ENCODE data around the gene VWA8.
A peak's percentile ranks its signal among the peaks of the same experiment; 100 is the strongest.
"Not testable (repeated sequence)": the region's sequence is repeated elsewhere in the genome, so short reads cannot be mapped to it uniquely, and the experiment has no call there.

The VWA8 gene

GRCh38 chr13:41969072-41969471 lies 8.2 kb upstream of the VWA8 start:
- no peak for DNase-seq (ENCODE audit: low read depth in 4 of 4, low spot score in 1 of 4)

- no peak for DNase-seq (ENCODE audit: low read depth in 4 of 4, low spot score in 1 of 4)
Observed at GRCh38 chr13:41966671-41967070, 5.8 kb upstream of the VWA8 start.

DNA sequence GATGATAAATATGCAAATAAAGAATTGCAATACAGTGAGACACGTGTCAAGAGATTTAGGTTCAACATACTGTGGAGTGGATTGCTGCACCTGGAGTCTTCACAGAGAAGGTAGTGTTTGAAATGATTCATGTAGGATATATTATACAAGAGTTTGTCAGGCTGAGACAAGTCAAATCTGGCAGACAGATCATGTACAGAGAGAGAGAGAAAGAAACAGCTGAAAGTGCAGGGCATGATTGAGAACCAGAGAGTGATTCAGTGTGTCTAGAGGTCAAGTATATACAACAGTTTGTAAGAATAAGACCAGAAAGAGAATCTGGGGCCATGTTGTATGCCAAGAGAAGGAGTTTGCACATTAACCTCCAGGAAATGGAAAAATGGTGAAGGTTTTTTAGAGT lies 2.1 kb upstream of the VWA8 start:
- DNase-seq (ENCODE audit: low read depth in 4 of 4, low spot score in 1 of 4): no peak

GRCh38 chr13:41961466-41961760 lies 504 bp upstream of the VWA8 start:
- DNase-seq (ENCODE audit: low read depth in 4 of 4, low spot score in 1 of 4): no peak

DNA sequence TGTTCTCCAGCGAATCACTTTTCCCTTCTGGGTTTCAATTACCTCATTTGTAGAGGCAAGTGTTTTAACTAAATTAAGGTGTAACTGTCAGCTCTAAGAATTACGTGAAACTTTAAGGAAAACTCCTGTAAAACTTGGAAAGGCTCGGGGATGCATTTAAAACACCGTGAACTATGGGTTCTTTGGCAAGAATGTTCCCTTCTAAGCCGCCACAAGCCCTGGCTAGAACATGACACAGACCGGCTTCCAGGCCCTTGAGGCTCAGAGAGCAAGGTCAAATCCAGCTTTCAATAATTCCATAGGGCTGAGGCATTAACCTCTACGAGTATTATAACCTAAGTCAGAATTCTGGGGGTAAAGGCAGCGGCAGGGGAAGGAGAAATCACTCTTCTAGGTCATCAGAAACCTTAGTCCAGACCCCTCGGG lies 685 bp downstream of the VWA8 start:
- peak in 1 of 4 experiments; percentile 4 for DNase-seq (ENCODE audit: low read depth in 4 of 4, low spot score in 1 of 4)

DNA sequence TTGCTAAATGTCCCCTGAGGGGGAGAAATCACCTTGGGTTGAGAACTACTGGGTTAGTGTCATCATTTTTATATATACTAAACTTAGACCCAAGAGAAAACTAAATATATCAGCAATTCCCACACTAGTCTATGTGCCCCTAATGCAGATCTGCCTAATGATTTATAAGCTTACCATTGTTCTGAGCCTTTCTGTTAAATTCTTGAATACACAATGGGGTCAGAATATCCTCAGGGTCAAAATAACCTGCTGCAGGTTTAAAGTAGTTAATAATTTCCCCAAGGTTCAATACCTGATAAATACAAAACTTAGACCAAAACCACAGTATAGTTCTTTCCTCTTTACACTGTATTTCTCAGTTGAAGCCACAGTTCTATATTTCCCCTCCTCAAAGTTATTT lies 4.6 kb downstream of the VWA8 start:
- DNase-seq (ENCODE audit: low read depth in 4 of 4, low spot score in 1 of 4): no peak

DNA sequence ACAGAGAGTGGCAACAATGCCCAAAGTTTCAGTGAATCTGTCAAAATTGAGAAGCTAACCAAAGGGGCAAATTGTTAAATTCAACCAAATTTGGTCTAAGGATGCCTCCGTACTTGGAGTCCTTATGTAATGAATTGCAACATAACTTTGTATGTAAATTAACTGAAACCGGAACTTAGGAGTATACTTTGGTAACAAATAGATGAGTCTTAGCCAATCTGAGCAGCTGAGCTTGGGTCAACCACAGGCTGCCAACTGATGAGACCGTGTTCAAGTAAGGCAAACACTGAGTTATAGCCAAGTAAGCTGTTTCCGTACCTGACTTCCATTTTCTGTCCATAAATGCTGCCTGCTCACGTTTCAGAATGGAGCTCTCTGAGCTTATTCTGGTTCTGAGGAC lies 5.3 kb downstream of the VWA8 start:
- DNase-seq (ENCODE audit: low read depth in 4 of 4, low spot score in 1 of 4): no peak

DNA sequence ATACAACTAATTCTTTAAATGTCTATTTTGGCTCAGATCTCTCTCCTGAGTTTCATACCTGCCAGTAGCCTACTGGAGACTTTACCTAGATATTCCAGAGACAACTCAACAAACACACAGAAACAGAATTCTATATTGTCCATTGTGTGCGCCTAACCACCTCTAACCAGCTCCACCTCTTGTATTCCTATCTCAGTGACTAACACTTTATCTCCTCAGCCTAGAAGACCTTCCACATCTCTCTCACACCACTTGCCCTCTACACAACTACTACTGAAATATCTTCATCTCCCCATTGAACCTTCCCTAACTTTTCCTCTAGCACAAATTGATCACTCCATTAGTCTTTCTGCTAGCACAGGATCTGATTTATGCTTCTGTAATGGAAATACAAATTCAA lies 6.7 kb downstream of the VWA8 start:
- no peak for DNase-seq (ENCODE audit: low read depth in 4 of 4, low spot score in 1 of 4)

GRCh38 chr13:41952749-41953148 lies 8.2 kb downstream of the VWA8 start:
- no peak for DNase-seq (ENCODE audit: low read depth in 4 of 4, low spot score in 1 of 4)

DNA sequence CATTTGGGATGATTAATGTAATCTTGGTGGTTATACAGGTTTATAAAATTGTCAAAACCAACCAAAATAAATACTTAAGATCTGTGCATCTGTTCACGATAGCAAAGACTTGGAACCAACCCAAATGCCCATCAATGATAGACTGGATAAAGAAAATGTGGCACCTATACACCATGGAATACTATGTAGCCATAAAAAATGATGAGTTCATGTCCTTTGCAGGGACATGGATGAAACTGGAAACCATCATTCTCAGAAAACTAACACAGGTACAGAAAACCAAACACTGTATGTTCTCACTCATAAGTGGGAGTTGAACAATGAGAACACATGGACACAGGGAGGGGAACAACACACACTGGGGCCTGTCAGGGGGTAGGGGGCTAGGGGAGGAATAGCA lies 11.8 kb downstream of the VWA8 start:
- DNase-seq (ENCODE audit: low read depth in 4 of 4, low spot score in 1 of 4): not testable (repeated sequence)

DNA sequence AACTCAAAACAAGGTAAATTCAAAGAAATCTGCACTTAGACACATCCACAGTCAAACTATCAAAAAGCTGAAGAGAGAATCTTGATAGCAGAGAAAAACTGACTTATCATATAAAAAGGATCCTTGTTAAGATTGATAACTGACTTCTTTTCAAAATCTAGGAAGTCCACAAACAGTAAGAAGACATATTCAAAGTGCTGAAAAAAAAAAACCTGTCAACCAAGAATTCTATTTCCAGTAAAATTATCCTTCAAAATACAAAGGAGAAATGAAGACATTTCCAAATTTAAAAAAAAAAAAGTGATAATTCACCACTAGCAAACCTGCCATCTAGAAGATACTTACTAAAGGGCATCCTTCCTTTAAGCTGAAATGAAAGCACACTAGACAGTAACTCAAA lies 15.0 kb downstream of the VWA8 start:
- DNase-seq (ENCODE audit: low read depth in 4 of 4, low spot score in 1 of 4): no peak

GRCh38 chr13:41944635-41945397 lies 16.1 kb downstream of the VWA8 start:
- DNase-seq (ENCODE audit: low read depth in 4 of 4, low spot score in 1 of 4): no peak

DNA sequence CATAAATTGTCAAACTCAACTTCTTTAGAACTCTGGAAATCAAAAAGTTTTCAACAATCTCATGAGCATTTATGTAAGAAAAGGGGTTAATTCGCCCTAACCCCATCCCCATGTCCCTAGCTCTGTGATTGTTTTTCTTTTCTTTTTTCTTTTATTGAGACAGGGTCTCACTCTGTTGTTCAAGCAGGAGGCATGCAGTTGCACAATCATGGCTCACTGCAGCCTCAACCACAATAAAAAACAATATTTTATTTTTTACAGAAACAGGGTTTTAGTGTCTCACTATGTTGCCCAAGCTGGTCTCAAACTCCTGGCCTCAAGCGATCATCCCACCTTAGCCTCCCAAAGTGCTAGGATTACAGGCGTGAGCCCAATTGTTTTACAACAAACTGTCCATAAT lies 16.7 kb downstream of the VWA8 start:
- no peak for DNase-seq (ENCODE audit: low read depth in 4 of 4, low spot score in 1 of 4)

- no peak for DNase-seq (ENCODE audit: low read depth in 4 of 4, low spot score in 1 of 4)
Observed at GRCh38 chr13:41942462-41943094, 18.3 kb downstream of the VWA8 start.

GRCh38 chr13:41941174-41941573 lies 19.7 kb downstream of the VWA8 start:
- DNase-seq (ENCODE audit: low read depth in 4 of 4, low spot score in 1 of 4): no peak

GRCh38 chr13:41939398-41939797 lies 21.5 kb downstream of the VWA8 start:
- no peak for DNase-seq (ENCODE audit: low read depth in 4 of 4, low spot score in 1 of 4)

GRCh38 chr13:41938918-41939317 lies 22.0 kb downstream of the VWA8 start:
- no peak for DNase-seq (ENCODE audit: low read depth in 4 of 4, low spot score in 1 of 4)

DNA sequence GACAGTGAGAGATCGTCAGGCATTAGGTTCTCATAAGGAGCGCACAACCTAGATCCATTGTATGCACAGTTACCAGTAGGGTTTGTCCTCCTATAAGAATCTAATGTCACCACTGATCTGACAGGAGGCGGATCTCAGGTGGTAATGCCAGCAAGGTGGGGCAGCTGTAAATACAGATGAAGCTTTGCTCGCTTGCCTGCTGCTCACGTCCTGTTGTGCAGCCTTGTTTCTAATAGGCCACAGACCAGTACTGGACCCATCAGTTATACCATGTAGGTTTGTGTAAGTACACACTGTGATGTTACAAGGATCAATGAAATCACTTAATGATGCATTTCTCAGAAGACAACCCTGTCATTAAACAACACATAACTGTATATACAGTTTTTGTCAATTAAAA lies 23.5 kb downstream of the VWA8 start:
- no peak for DNase-seq (ENCODE audit: low read depth in 4 of 4, low spot score in 1 of 4)

DNA sequence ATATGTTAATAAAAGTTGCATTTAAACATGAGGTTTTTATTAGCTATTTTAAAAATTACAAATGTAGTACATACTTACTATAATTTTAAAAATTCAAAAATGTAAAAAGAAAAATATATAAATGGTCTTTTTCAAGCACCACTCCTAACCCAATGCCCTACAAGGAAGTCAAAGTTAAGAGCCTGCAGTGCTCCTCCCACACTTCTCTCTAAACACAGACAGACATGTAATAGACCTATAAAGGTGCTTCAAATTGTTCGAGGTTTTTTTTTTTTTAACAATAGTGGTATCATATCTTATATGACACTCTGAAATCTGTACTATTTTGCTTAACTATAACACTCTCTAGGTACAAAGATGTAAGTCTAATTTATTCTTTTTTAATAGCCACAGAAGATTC lies 25.4 kb downstream of the VWA8 start:
- no peak for DNase-seq (ENCODE audit: low read depth in 4 of 4, low spot score in 1 of 4)

GRCh38 chr13:41934994-41935393 lies 25.9 kb downstream of the VWA8 start:
- DNase-seq (ENCODE audit: low read depth in 4 of 4, low spot score in 1 of 4): no peak

DNA sequence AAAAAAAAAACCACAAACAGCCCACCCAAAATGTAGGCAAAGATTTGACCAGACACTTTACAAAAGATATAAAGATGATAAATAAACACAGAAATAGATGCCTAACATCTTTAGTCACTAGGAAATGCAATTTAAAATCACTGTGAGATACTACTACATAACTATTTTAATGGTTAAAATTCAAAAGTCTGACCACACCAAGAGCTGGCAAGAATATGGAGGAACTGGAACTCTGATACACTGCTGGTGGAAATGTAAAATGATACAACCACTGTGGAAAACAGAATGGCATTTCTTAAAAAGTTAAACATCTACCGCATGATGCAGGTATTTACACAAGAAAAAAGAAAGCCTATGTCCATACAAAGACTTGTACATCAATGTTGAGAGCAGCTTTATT lies 26.8 kb downstream of the VWA8 start:
- no peak for DNase-seq (ENCODE audit: low read depth in 4 of 4, low spot score in 1 of 4)

- no peak for DNase-seq (ENCODE audit: low read depth in 4 of 4, low spot score in 1 of 4)
Observed at GRCh38 chr13:41931337-41931736, 29.6 kb downstream of the VWA8 start.

DNA sequence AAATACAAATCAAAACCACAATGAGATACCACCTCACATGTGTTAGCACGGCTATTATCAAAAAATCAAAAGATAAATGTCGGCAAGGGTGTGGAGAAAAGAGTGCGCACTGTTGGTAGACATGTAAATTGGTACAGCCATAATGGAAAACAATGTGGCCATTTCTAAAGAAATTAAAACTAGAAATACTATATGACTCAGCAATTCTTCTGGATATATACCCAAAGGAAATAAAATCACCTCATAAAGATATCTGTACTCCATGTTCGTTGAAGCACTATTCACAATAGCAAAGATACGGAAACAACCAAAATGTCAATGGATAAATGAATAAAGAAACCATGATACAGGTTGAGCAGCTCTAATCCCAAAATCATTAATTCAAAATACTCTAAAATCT lies 30.8 kb downstream of the VWA8 start:
- no peak for DNase-seq (ENCODE audit: low read depth in 4 of 4, low spot score in 1 of 4)

All from stimulated activated CD4-positive, alpha-beta T cell treated with anti-CD3 and anti-CD28 coated beads, Interleukin-1b, Interleukin-23, amount 100 ng/mL, for 24 hours (primary cell).